A673 (cell line): Measurements from ENCODE around the gene TCERG1L. TPM values are rescaled to one million over a fixed set of nuclear protein-coding genes. Genes with fewer than 3 reads are reported as not detected.

ENCODE experiments used
- BruUV-seq: library from RNA; stranded (reverse); fragments of 400-500 nt; replicated peaks from 2 replicates; lab custom pipeline; 2021; lab: Mats Ljungman, UMichigan
- CTCF ChIA-PET: fragments of 300-600 bp; sonication (Branson Sonifier 250); formaldehyde crosslinking; loops from one replicate; lab custom pipeline; 2022; ENCODE audit warnings: antibody characterized with exemption; lab: Charles Lee
- POLR2A ChIA-PET: fragments of 300-600 bp; sonication (Branson Sonifier 250); formaldehyde crosslinking; loops from one replicate; lab custom pipeline; 2022; ENCODE audit warnings: antibody characterized with exemption; ENCODE audit not compliant: low non-redundant PET; lab: Charles Lee
- DNase-seq: peaks from one replicate; pipeline ENCODE4 v3.0.0-alpha.2; 2015; ENCODE audit warnings: low spot score
- H3K27ac ChIP-seq: fragments of 200-600 bp; sonication (generic); 2 replicates; pipeline ENCODE4 v1.5.1; 2016; ENCODE audit warnings: mixed run types, low read depth, mild to moderate bottlenecking, mixed read lengths, antibody characterized with exemption, low read length; ENCODE audit not compliant: poor library complexity, severe bottlenecking
- H3K27me3 ChIP-seq: fragments of 200-600 bp; sonication (generic); replicated peaks from 2 replicates; pipeline ENCODE4 v1.6.1; 2017; ENCODE audit warnings: mixed run types, low read depth, mild to moderate bottlenecking, mixed read lengths, antibody characterized with exemption, low read length; ENCODE audit not compliant: insufficient read depth, poor library complexity
- H3K36me3 ChIP-seq: fragments of 200-600 bp; sonication (generic); 2 replicates; pipeline ENCODE4 v1.6.1; 2016; ENCODE audit warnings: mixed run types, mild to moderate bottlenecking, mixed read lengths, antibody characterized with exemption, low read length; ENCODE audit not compliant: insufficient read depth, poor library complexity, severe bottlenecking
- H3K4me1 ChIP-seq: fragments of 200-600 bp; sonication (generic); 2 replicates; pipeline ENCODE4 v1.6.1; 2017; ENCODE audit warnings: mixed run types, mild to moderate bottlenecking, mixed read lengths, antibody characterized with exemption, low read length; ENCODE audit not compliant: insufficient read depth, poor library complexity, severe bottlenecking
- H3K4me3 ChIP-seq: fragments of 200-600 bp; sonication (generic); 2 replicates; pipeline ENCODE4 v1.5.1; 2016; ENCODE audit warnings: low read depth, mixed run types, mild to moderate bottlenecking, mixed read lengths, low read length; ENCODE audit not compliant: poor library complexity, severe bottlenecking
- H3K9me3 ChIP-seq: fragments of 200-600 bp; sonication (generic); 2 replicates; pipeline ENCODE4 v1.6.1; 2016; ENCODE audit warnings: mixed run types, low read depth, mild to moderate bottlenecking, mixed read lengths, antibody characterized with exemption, low read length; ENCODE audit not compliant: poor library complexity, severe bottlenecking
- CTCF ChIP-seq: fragments of 300-800, 200-600 bp; sonication (generic); conservative IDR thresholded peaks from 2 replicates; pipeline ENCODE4 v1.5.1; 2017; ENCODE audit warnings: low read depth, mild to moderate bottlenecking, antibody characterized with exemption, low read length, moderate library complexity, mixed read lengths
- EZH2 ChIP-seq: fragments of 200-600 bp; sonication (generic); IDR thresholded peaks from 2 replicates; pipeline ENCODE4 v1.6.1; 2017; ENCODE audit warnings: borderline replicate concordance, low read depth, mild to moderate bottlenecking, mixed read lengths, antibody characterized with exemption, low read length; ENCODE audit not compliant: poor library complexity, severe bottlenecking
- intact Hi-C: fragments of 100-400 bp; cut with micrococcal nuclease; formaldehyde crosslinking; loops from one replicate; pipeline ENCODE4 v1.10.0; 2022; ENCODE audit not compliant: unreplicated experiment
- total RNA-seq: library from RNA; stranded (reverse); gene quantifications from 2 replicates; pipeline ENCODE4 v1.2.3, GENCODE V29; 2021

The TCERG1L gene
- total RNA-seq, 1 experiment from 2014 or later, result 16.3 TPM

DNA sequence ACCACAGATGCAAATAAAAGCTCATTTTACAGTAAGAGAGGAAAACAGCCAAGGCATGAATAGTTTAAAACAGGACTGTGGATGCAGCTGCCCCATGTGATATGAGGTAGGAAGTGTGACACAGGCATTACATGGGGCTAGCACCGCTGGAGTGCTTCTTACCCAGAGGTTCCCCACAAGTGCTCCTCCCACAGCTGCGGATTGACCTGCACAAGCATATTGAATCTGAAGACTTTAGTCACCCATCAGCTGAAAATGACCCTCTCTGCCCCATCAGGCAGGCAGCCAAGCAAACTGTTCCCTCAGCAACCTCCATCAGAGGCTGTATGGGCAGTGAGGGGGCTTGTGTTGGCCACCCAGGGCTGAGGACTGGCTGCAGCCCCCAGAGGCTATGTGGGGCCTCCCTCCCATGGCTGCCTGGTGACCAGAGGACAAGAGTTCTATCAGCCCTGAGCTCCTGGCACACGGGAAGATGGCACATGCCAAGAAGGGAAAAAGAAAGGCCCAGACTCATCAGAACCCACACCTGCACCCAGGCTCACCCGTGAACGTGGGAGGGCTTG, 98.7 kb downstream of the TCERG1L start:
- BruUV-seq, result no TSS peak
- no peak overlapping the region for H3K4me3 ChIP-seq
- no peaks in the 10 kb centered on the region for H3K36me3 ChIP-seq

DNA sequence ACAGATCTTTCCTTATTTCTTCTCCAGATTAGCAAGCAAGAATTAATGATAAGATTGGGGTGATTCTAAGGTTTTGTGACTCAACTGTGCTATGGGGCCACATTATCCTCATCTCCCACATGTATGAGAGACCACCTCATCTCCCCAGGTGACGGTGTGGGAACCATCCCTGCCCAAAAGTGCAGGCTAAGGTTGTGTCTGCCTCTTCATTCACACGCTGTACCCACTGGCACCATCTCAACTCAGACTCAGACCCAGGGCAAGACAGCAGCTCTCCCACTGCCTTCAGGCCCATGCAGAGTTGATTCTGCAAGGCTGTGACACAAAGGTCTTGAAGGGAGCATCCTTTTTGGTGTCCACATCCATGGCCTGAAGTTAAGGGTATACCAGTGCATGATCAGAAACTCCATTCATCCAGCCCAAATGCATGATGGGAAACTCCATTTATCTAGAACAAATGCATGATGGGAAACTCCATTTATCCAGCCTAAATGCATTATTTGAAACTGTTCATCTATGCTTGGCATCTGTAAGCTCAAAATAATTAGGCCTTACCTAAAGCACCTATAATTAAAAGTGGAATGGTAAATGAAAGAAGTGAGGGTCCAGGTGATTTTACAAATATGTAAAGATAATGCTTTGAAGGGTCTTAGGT, 99.4 kb downstream of the TCERG1L start:
- no peak overlapping the region for H3K27ac ChIP-seq
- CTCF ChIA-PET, result no interaction called here
- H3K4me1 ChIP-seq, result no peaks in the 10 kb centered on the region
- DNase-seq, result no peak
- TF ChIP-seq EZH2, result no peak
- no peak for TF ChIP-seq CTCF
- intact Hi-C loops, result no loop called here
- POLR2A ChIA-PET, result no interaction called here
- BruUV-seq, result no TSS peak
- no peaks in the 10 kb centered on the region for H3K9me3 ChIP-seq
- H3K4me3 ChIP-seq, result no peak overlapping the region
- H3K27me3 ChIP-seq, result no peaks in the 10 kb centered on the region
- H3K36me3 ChIP-seq, result no peaks in the 10 kb centered on the region

More for the DNA sequence above, 98.7 kb downstream of the TCERG1L start:
- H3K4me1 ChIP-seq, result no peaks in the 10 kb centered on the region
- H3K27me3 ChIP-seq, result no peaks in the 10 kb centered on the region
- CTCF ChIA-PET, result no interaction called here
- no peaks in the 10 kb centered on the region for H3K9me3 ChIP-seq
- H3K27ac ChIP-seq, result no peak overlapping the region
- no peak for DNase-seq
- TF ChIP-seq CTCF (no peak), EZH2 (no peak)
- POLR2A ChIA-PET, result no interaction called here
- intact Hi-C loops, result no loop called here

- no peak overlapping the region for H3K4me3 ChIP-seq
- no peaks in the 10 kb centered on the region for H3K4me1 ChIP-seq
- H3K9me3 ChIP-seq, result no peaks in the 10 kb centered on the region
- no peak for TF ChIP-seq EZH2
- TF ChIP-seq CTCF, result no peak
- intact Hi-C loops, result no loop called here
- CTCF ChIA-PET, result no interaction called here
- H3K36me3 ChIP-seq, result no peaks in the 10 kb centered on the region
- BruUV-seq, result no TSS peak
- no peaks in the 10 kb centered on the region for H3K27me3 ChIP-seq
- no peak overlapping the region for H3K27ac ChIP-seq
- POLR2A ChIA-PET, result no interaction called here
- no peak for DNase-seq
Measured at GRCh38 chr10:131211559-131211958, 100.0 kb downstream of the TCERG1L start.
